Measurements from ENCODE around the gene CERK. TPM values are rescaled to one million over a fixed set of nuclear protein-coding genes. Genes with fewer than 3 reads are reported as not detected.

Gene CERK
- total RNA-seq, 4 donors from 2014 or later, result 20.3 to 42.0 (median 24.7) TPM

DNA sequence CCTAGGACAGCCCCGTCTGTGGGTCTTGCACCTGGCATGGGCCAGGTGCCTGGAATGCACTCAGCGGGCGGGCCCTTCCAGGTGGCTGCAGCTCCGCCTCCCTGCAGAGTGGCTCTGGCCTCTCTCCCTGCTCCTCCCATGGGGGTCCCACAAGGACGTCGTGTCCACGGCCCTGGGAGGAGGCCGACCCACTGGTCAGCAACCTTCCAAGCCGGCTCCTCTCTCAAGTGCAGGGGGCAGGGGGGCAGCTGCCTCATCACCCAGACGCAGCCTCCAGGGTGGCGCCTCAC lies 41.9 kb downstream of the CERK start:
- no peak for TF ChIP-seq EP300 (IDR thresholded peaks at IDR 0.05)
- TF ChIP-seq POLR2A (IDR thresholded peaks at IDR 0.05), result no peak
- TF ChIP-seq, protein P1, sequence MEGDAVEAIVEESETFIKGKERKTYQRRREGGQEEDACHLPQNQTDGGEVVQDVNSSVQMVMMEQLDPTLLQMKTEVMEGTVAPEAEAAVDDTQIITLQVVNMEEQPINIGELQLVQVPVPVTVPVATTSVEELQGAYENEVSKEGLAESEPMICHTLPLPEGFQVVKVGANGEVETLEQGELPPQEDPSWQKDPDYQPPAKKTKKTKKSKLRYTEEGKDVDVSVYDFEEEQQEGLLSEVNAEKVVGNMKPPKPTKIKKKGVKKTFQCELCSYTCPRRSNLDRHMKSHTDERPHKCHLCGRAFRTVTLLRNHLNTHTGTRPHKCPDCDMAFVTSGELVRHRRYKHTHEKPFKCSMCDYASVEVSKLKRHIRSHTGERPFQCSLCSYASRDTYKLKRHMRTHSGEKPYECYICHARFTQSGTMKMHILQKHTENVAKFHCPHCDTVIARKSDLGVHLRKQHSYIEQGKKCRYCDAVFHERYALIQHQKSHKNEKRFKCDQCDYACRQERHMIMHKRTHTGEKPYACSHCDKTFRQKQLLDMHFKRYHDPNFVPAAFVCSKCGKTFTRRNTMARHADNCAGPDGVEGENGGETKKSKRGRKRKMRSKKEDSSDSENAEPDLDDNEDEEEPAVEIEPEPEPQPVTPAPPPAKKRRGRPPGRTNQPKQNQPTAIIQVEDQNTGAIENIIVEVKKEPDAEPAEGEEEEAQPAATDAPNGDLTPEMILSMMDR (IDR thresholded peaks at IDR 0.05), result no peak
- Histone ChIP-seq H3K9me3 (no peaks in the 10 kb centered on the region), H3K4me3 (no peak overlapping the region), H3K27me3 (no peaks in the 10 kb centered on the region), H3K27ac (no peak overlapping the region), H3K36me3 (peaks cover 10 to 99% (median 48%) of the 10 kb centered on the region in 3 donors), H3K4me1 (no peaks in the 10 kb centered on the region)
- WGBS, 2 donors, result 78 to 81% methylated on average over 10 to 11 of the region's 11 CpGs
- DNase-seq (ENCODE audit: low spot score in 2 of 2), result no peak

DNA sequence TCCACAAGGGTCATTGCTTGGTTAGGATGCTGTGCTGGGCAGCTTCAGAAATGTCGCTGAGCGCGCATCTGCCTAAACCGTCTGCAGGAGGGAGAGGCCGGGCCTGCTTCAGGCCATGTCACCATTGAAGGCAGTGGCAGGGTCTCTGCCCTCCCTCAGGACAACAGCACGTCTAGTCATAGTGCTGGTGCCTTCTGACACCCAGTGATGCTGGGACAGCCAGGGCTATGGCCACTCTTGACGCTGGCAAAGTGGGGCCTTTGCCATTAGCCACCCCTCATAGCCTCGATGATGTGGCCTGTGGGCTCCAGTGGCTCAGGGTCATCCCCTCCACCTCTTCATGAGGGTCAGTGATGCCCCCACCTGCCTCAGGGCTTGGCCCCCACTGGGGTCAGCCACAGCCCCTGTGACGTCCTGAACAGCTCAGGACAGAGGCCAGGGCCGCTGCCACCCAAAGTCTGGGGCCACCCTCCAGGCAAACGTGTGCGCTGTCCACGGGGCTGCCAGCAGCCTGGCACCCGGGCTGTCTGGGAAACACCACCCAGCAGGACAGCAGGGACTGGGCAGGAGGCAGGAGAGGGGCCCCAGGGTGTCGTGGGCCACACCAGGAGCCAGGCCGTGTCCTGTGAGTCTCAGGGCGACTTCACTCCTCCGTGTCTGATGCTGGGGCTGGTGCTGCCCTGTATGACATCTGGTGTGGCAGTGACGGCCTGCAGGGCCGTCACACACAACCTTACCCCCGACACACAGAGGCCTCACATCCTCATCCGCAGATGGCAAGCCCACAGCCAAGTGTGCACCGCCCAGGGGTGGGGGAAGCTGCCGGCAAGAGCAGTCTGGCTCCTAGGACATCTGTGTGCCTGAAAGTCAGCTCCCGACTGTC lies 42.5 kb downstream of the CERK start:
- TF ChIP-seq POLR2A (IDR thresholded peaks at IDR 0.05) (no peak), EP300 (IDR thresholded peaks at IDR 0.05) (no peak)
- TF ChIP-seq, protein P1 (IDR thresholded peaks at IDR 0.05), result no peak
- 83 to 89% methylated on average over 14 to 17 of the region's 25 CpGs for WGBS, 2 donors
- Histone ChIP-seq H3K36me3 (peaks cover 6 to 98% (median 44%) of the 10 kb centered on the region in 3 donors), H3K4me3 (no peak overlapping the region), H3K27me3 (no peaks in the 10 kb centered on the region), H3K9me3 (no peaks in the 10 kb centered on the region), H3K4me1 (no peaks in the 10 kb centered on the region), H3K27ac (no peak overlapping the region)
- no peak for DNase-seq (ENCODE audit: low spot score in 2 of 2)

DNA sequence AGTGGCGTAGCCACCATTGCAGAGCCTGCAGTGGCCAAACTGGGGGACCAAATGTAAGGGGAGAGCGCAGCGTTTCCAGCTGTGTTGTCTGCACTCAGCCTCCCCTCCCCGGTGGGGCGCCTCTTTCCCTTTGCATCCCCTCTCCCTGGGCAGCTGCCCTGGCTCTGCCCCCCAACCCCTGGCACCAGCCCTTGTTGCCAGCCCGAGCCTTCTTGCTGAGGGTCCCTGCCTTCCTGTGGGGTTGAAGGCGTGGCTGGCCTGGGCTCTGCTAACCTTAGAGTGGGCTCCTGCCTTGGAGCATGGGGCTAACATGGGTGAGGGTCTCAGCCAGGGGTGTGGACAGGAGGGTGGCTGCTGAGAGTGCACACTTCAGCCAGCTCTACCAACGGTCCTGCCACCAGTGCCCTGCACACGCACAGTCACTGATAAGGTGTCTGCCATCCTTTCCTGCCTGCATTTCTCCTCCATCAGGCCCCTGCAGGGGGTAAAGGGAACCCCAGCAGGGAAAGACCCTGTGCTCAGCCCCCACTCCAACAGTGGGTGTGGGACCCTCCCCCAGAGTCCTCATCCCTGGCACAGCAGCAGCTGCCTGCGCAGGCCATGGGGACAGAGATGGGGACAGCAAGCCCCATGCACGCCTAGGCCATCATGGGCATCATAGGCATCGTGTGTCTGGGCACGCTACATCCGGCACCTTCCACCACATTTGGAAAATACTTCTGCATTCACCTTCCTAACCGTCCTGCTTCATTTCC lies 43.5 kb downstream of the CERK start:
- peaks cover 6 to 98% (median 48%) of the 10 kb centered on the region in 3 donors for H3K36me3 ChIP-seq
- no peaks in the 10 kb centered on the region for H3K9me3 ChIP-seq
- H3K27me3 ChIP-seq, result no peaks in the 10 kb centered on the region
- no peak overlapping the region for H3K4me3 ChIP-seq
- DNase-seq (ENCODE audit: low spot score in 2 of 2), result no peak
- 83 to 90% methylated on average over 15 of the region's 15 CpGs for WGBS, 2 donors
- no peak overlapping the region for H3K27ac ChIP-seq
- TF ChIP-seq EP300 (IDR thresholded peaks at IDR 0.05) (no peak), POLR2A (IDR thresholded peaks at IDR 0.05) (no peak)
- TF ChIP-seq, protein P1 (IDR thresholded peaks at IDR 0.05), result no peak
- no peaks in the 10 kb centered on the region for H3K4me1 ChIP-seq

DNA sequence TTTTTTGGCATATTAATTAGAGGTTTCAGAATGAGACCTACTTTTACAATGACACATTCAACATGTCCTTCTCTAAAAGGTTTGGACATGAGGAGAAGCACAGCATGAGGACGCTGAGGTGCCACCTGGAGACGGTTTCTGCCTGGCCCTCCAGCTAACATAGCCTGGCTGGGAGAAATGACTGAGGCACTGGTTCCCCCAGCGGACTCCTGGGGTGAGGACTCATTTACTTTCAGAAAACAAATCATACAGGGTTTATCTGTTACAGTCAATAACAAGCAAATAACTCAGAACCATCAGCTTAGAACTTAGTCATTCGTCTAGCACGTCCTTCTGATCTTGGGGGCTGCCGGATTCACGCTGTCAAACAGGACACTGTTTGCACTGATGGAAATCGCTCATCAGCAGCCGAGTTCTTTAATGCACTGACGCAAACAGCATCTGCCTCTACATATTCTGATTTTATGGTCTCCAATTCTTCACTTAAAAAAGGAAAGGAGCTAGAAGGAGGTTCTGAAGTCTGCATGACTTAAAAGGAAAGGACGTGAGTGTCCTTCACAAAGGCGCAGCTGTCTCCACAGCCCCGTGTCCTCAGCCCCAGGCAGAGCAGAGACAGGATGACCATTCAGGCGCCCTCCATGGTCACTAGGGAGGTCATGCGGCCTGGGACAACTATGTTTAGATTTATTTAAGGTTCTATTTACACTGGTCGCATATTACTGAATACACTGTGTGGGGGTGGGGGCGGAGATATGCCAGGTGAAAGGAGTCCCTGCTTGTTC lies 44.2 kb downstream of the CERK start:
- Histone ChIP-seq H3K9me3 (no peaks in the 10 kb centered on the region), H3K27me3 (no peaks in the 10 kb centered on the region), H3K27ac (no peak overlapping the region), H3K36me3 (peaks cover 6 to 98% (median 42%) of the 10 kb centered on the region in 3 donors), H3K4me1 (no peaks in the 10 kb centered on the region), H3K4me3 (no peak overlapping the region)
- no peak for DNase-seq (ENCODE audit: low spot score in 2 of 2)
- TF ChIP-seq, protein P1 (IDR thresholded peaks at IDR 0.05), result no peak
- no peak for TF ChIP-seq EP300 (IDR thresholded peaks at IDR 0.05)
- no peak for TF ChIP-seq POLR2A (IDR thresholded peaks at IDR 0.05)
- 72 to 77% methylated on average over 17 of the region's 17 CpGs for WGBS, 2 donors
